GM18951 (cell line): Measurements from ENCODE around the gene CDH26.

Experiments
- POLR2A ChIP-seq: IDR thresholded peaks from 4 replicates; pipeline ENCODE4 v1.6.1; 2011; ENCODE audit warnings: mild to moderate bottlenecking; ENCODE audit not compliant: insufficient read length, insufficient read depth; ENCODE audit errors: extremely low read depth
- in situ Hi-C: fragments of 300-500 bp; cut with MboI; formaldehyde crosslinking; loops from one replicate; pipeline ENCODE4 v1.12.0; 2022; ENCODE audit warnings: low sequenced_read_pairs, mixed read lengths, inconsistent platforms; ENCODE audit not compliant: unreplicated experiment

Gene CDH26

GRCh38 chr20:59976156-59976782, 18.0 kb downstream of the CDH26 start:
- in situ Hi-C loops, result no loop called here

DNA sequence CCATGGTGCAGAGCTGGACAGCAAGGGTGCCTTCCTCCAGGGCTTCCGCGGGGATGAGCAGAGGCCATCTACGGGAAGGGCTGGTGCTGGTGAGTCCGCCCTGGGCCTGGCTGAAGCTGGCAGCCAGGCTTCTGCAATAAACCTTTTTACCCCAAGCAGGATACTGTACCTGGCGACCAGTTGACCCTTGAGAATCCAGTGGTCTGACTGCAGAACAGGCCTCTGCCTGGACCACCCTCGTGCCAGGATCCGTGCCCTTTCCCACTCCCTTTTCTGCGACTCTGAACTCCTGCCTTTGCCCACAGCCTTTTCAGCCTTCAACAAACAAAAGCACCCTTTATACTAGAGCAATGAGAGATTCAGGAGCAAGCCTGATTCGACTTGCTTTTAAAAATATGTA, 18.9 kb downstream of the CDH26 start:
- in situ Hi-C loops, result no loop called here
- TF ChIP-seq POLR2A, result no peak

More at GRCh38 chr20:59976156-59976782, 18.0 kb downstream of the CDH26 start:
- no peak for TF ChIP-seq POLR2A

- TF ChIP-seq POLR2A, result no peak
- in situ Hi-C loops, result no loop called here
These were observed 24.9 kb downstream of the CDH26 start for GRCh38 chr20:59983076-59983475.

- TF ChIP-seq POLR2A, result no peak
- in situ Hi-C loops, result no loop called here
These were observed 26.3 kb downstream of the CDH26 start for GRCh38 chr20:59984541-59984940.

- in situ Hi-C loops, result no loop called here
- no peak for TF ChIP-seq POLR2A
These were observed 26.9 kb downstream of the CDH26 start for GRCh38 chr20:59985164-59985563.

GRCh38 chr20:59985864-59986263, 27.6 kb downstream of the CDH26 start:
- in situ Hi-C loops, result no loop called here
- TF ChIP-seq POLR2A, result no peak

GRCh38 chr20:59987135-59987534, 28.9 kb downstream of the CDH26 start:
- in situ Hi-C loops, result no loop called here
- TF ChIP-seq POLR2A, result no peak

GRCh38 chr20:59988141-59988540, 29.9 kb downstream of the CDH26 start:
- no peak for TF ChIP-seq POLR2A
- in situ Hi-C loops, result no loop called here

GRCh38 chr20:59992526-59993084, 34.4 kb downstream of the CDH26 start:
- in situ Hi-C loops, result no loop called here
- no peak for TF ChIP-seq POLR2A

DNA sequence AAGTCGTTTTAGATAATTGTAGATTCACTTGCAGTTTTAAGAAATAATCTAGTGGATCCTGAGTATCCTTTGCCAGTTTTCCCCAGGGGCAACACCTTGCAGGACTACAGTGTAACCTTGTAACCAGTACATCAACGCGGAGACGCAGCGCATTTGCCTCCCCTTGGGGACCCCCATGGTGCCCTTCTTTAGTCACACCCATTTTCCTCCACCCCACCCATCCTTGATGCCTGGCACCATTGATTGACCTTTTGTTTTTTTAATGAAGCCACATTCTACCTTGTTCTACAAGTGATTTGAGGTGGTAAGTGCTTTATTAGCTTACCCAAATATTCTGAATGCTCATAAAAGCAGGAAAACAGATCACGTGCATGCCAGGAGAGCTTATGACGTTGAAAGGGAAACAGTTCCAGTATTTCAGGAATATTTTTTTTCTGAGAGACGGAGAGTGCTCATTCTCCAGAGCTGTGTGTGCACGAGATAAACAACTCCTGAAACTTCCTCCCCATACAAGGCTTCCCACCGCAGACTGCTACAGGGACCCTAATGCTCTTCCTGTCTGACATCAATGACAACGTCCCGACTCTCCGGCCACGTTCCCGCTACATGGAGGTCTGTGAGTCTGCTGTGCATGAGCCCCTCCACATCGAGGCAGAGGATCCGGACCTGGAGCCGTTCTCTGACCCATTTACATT, 35.7 kb downstream of the CDH26 start:
- no peak for TF ChIP-seq POLR2A
- in situ Hi-C loops, result no loop called here

GRCh38 chr20:59994697-59995122, 36.5 kb downstream of the CDH26 start:
- no peak for TF ChIP-seq POLR2A
- in situ Hi-C loops, result no loop called here

GRCh38 chr20:59996108-59996507, 37.9 kb downstream of the CDH26 start:
- no peak for TF ChIP-seq POLR2A
- in situ Hi-C loops, result no loop called here

GRCh38 chr20:59997896-59998295, 39.7 kb downstream of the CDH26 start:
- no peak for TF ChIP-seq POLR2A
- in situ Hi-C loops, result no loop called here

- in situ Hi-C loops, result no loop called here
- TF ChIP-seq POLR2A, result no peak
These were observed 41.3 kb downstream of the CDH26 start for GRCh38 chr20:59999502-59999901.
